A549 (cell line): ENCODE results near the gene DENND4B.

Experiments used
- CEBPB ChIP-seq, 2 experiments: fragments of >200 bp in 1 of 2; sonication (Bioruptor Twin) in 1 of 2; formaldehyde crosslinking in 1 of 2; IDR thresholded peaks; 2 replicates each; pipeline ENCODE4 v1.6.1; 2012 to 2016
- CTCF ChIP-seq: fragments of >200 bp; sonication (Bioruptor Twin); formaldehyde crosslinking; IDR thresholded peaks from 3 replicates; pipeline ENCODE4 v1.5.1; 2016
- EHMT2 ChIP-seq: fragments of 200-600 bp; sonication (generic); IDR thresholded peaks from 2 replicates; pipeline ENCODE4 v1.6.1; 2016; ENCODE audit warnings: antibody characterized with exemption, low read depth, mild to moderate bottlenecking, moderate library complexity
- EP300 ChIP-seq, 2 experiments: fragments of >200 bp; sonication (Bioruptor Twin); formaldehyde crosslinking; IDR thresholded peaks; 2 replicates in 1 of 2; 3 replicates in 1 of 2; pipeline ENCODE4 v1.6.1; 2016 to 2017
- HDAC2 ChIP-seq: fragments of 200-600 bp; sonication (generic); IDR thresholded peaks from 2 replicates; pipeline ENCODE4 v1.6.1; 2016
- KDM5A ChIP-seq: fragments of 200-600 bp; sonication (generic); IDR thresholded peaks from 2 replicates; pipeline ENCODE4 v1.6.1; 2016; ENCODE audit warnings: antibody characterized with exemption, mild to moderate bottlenecking
- MAFK ChIP-seq: fragments of 450-650 bp; IDR thresholded peaks from 2 replicates; pipeline ENCODE4 v1.6.1; 2014; ENCODE audit not compliant: partially characterized antibody
- NR3C1 ChIP-seq: fragments of >200 bp; sonication (Bioruptor Twin); formaldehyde crosslinking; IDR thresholded peaks from 3 replicates; pipeline ENCODE4 v1.6.1; 2017
- POLR2AphosphoS2 ChIP-seq: conservative IDR thresholded peaks from 2 replicates; pipeline ENCODE4 v1.6.1; 2012; ENCODE audit warnings: low read length, improper control_type of control experiment, inconsistent platforms
- ZFP36 ChIP-seq: fragments of 450-650 bp; IDR thresholded peaks from 2 replicates; pipeline ENCODE4 v1.6.1; 2014; ENCODE audit warnings: borderline replicate concordance; ENCODE audit not compliant: partially characterized antibody
- TF ChIP-seq, protein P1 (sequence below): IDR thresholded peaks from 2 replicates; pipeline ENCODE4 v1.6.1; 2012

DNA sequence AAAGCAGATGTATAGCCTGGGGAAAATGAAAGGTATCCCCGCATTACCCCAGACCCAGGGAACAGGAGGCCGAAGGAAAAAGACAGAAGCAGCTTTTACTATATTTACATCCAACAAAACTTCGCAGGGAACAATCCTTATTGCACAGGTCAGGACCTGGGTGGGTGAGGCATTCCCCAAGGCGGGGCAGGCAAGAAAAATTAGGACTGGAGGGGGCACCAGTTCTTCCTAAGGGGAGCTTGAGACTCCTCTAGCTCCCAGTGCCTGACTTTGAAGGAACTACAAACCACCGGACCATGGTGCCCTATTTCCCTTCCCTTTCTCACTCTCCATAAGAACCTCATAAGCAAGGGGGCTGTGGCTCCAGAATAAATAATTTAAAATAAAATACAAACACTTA is 17.1 kb downstream of the DENND4B start:
- TF ChIP-seq NR3C1 (no peak), EHMT2 (no peak), CTCF (no peak), EP300 (IDR thresholded peaks at IDR 0.05) (no peak), POLR2AphosphoS2 (no peak), MAFK (no peak), CEBPB (IDR thresholded peaks at IDR 0.05) (no peak), KDM5A (no peak), ZFP36 (no peak), HDAC2 (no peak)
- TF ChIP-seq, protein P1, sequence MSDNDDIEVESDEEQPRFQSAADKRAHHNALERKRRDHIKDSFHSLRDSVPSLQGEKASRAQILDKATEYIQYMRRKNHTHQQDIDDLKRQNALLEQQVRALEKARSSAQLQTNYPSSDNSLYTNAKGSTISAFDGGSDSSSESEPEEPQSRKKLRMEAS: no peak
